NCI-H524 treated with DMSO at 0.1 percent for 48 hours (cell line): Measurements from ENCODE around the gene OR4Q3.
"Not testable (repeated sequence)": the region's sequence is repeated elsewhere in the genome, so short reads cannot be mapped to it uniquely, and the experiment has no call there.

Experiments
- DNase-seq: peaks from one replicate; lab custom pipeline; 2025; lab: John Stamatoyannopoulos, UW

The OR4Q3 gene

DNA sequence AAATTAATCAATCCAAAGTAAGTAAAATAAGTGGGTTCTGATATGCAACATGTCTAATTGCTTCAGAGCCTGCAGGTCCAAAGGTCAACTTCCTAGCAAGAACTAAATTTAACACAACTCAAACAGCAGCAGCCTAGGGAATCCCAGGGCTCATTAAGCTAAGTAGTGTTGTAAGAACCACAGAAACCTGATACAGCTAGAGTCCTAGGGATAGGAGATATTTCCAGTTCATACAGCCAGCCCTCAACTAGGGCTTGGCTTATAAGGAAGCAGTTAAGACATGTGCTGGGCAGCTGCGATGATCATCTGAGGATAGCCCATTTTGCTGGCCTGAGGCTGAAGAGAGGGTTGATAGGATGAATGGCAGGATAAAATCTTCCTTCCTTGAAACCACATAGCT lies at the start of gene OR4Q3:
OR4Q3 (plus strand) TSS at position 316 of the 400 bp plus-strand sequence.
- DNase-seq, result no peak

DNA sequence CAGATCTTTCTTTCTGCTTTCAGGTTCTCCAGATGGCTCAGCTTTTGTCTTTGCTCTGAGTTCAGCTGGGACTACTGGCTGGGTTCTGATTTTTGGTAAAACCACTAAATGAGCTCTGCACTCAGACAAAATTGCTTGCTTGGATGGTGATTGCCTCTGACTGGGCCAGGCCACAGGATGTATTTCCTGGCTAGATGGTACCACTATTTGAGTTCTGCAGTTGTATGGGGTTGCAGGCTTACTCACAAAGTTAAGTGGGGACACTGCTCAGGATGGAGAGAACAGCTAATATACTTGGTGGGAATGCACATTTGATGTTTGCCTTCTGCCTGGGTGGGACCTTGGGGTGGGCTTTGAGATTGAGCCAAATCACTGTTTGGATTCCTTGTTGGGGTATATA lies 14.0 kb upstream of the OR4Q3 start:
- DNase-seq, result no peak

DNA sequence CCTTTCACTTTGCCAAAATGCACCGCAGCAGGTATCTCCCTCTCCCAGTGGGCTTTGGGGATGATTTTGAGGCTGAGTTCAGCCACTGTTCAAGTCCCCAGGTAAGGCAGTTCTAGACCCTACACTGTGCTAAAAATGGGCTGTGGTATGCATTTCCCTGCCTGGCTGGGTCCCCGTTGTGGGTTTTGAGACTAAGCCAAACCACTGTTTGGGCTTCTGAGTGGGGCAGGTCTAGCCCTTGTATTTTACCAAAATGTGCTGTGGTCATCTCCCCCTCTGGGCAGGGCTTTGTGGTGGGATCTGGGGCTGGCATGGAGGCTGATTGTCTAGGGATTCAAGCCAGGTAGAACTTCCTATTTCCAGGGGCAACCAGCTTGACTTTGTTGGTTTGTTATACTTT lies 13.6 kb upstream of the OR4Q3 start:
- no peak for DNase-seq

DNA sequence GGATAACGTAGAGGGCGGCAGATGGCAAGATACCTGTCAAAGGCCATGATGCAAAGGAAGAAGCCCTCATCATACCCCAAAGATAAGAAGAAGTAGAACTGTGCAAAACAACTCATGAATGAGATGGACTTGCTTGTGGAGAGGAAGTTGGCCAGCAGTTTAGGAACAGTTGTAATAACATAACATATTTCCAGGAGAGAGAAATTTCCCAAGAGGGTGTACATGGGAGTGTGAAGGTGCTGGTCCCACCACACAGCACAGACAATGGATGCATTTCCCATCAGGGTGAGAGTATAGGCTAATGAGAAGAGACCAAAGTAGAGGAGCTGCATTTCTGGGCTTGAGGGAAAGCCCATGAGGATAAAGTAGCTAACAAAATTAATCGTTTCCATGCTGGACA lies 9.5 kb upstream of the OR4Q3 start:
- DNase-seq, result not testable (repeated sequence)

DNA sequence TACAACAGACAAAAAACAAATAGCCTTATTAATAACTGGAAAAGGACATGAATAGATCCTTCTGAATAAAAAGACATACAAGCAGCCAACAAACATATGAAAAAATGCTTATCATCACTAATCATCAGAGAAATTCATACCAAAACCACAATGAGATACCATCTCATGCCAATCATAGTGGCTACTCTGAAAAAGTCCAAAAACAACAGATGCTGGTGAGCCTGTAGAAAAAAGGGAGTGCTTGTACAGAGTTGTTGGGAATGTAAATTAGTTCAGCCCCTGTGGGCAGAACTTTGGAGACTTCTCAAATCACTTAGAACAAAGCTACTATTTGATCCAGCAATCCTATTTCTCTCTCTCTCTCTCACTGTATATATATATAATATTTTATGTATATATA lies 8.9 kb downstream of the OR4Q3 start:
- DNase-seq, result not testable (repeated sequence)

DNA sequence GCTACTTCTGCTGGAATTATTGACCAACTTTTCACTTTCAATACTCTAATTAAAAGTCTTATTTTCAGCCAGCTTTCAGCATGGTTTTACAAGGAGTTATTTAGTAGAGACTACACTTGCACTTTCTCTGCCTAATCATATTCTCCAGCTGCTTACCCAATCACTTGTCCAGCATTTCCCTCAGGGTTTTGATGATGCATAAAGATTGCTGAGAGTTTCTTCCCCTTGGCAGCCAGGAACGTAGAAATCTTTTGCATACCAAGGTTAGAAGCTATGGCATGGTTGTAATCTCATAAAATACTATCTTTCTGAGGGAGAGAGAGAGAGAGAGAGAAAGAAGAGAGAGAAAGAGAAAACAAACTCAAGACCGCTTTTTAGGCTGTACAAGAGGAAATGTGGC lies 10.8 kb downstream of the OR4Q3 start:
- no peak for DNase-seq

DNA sequence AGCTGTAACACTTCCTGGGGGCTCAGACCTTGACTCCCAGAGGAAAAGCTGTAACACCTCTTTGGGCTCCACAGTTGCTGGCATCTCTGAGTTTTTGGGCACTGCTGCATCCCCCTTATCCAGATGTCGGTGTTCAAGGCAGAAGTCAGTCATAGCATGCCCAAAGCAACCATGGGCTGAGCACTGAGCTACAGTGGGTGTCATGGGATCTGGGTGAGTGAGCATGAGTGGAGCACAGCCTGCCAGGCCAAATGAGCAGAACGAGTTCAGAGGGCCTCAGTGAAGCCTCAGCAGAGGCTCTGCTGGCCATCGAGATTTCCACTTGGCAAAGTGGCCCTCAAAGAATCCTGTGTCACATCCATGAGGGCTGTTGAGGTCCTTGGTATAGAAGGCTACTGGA lies 28.1 kb downstream of the OR4Q3 start:
- DNase-seq, result not testable (repeated sequence)

DNA sequence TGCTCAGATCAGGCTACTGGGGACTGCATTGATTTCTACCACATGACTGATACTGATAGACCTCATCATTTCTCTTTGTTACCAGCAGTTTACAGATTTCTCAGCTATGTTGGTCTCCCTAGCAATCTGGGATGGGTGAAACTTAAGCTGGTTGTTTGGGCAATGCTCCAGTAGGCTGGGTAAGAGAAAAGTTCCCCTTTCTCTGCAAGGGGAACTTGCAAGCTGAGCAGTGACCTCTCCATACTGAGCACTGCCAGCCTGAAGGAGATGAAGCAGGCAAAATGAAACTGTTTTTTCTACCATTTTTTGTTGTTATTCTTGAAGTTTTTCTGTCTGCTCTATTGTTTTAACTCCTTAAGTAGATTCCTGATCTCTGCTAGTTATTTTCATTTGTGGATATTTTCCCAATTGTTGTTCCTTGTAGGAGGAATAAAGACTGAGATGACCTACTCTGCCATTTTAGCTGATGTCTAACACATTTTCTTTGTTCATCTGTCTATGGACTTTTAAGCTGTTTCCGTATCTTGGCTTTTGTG lies 28.6 kb downstream of the OR4Q3 start:
- DNase-seq, result no peak

DNA sequence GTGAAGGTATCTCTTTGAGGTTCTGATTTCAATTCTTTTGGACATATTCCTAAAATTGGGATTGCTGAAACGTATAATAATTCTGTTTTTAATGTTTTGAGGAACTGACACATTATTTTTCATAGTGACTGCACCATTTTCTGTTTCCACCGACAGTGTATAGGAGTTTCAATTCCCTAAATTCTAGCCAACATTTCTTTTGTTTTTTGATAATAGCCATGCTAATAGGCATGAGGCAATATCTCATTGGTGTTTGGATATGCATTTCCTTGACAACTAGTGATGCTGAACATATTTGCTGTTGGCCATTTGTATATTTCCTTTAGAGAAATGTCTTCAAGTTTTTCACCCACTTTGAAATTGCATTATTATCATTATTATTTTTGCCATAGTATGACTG lies 29.1 kb downstream of the OR4Q3 start:
- DNase-seq, result not testable (repeated sequence)

DNA sequence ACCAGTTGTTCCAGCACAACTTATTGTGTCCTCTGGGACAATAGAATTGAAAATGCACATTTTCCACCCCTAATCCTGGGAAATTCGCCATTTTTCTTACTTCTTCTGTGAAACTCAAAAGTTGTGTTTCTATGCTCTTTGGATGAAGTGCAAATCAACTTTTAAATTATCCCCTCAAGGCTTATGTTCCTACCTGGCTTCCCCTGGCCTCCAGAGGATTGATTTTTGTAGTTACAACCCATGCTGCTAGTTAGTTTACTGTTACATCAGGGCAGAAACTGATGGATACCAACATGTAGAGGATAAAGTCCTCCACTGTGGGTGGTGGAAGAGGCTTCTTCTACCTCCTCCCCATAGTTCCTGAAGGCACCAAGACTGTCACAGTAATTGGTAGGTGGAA lies 29.8 kb downstream of the OR4Q3 start, which contains the start of gene OR4M1:
OR4M1 (plus strand) TSS at position 301 of the 400 bp plus-strand sequence. CDS start 6,819 bp downstream, outside the sequence.
- DNase-seq, result not testable (repeated sequence)

DNA sequence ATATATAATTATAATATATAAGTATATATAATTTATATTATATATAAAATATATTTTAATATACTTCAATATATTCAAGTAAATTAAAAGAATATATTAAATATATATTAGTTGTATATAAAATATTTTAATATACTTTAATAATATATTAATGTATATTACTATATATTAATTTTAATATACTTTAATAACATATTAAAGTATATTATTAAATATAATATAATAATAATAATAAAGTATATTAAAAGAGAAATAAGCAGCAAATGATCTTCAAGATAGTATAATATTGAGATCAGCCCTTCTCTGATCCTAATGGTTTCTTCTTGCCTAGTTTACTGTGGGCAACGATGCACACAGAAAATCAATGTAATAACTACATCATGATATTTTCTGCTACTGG lies 32.2 kb downstream of the OR4Q3 start:
- DNase-seq, result no peak

DNA sequence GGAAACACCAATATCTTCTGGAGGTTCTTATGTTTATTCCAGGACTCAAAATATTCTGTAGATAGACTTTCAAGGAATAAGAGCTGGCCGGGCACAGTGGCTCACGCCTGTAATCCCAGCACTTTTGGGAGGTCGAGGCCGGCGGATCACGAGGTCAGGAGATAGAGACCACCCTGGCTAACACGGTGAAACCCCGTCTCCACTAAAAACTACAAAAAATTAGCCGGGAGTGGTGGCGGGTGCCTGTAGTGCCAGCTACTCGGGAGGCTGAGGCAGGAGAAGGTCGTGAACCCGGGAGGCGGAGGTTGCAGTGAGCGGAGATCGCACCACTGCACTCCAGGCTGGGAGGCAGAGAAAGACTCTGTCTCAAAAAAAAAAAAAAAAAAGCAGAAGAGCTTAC lies 42.5 kb downstream of the OR4Q3 start:
- DNase-seq, result not testable (repeated sequence)

DNA sequence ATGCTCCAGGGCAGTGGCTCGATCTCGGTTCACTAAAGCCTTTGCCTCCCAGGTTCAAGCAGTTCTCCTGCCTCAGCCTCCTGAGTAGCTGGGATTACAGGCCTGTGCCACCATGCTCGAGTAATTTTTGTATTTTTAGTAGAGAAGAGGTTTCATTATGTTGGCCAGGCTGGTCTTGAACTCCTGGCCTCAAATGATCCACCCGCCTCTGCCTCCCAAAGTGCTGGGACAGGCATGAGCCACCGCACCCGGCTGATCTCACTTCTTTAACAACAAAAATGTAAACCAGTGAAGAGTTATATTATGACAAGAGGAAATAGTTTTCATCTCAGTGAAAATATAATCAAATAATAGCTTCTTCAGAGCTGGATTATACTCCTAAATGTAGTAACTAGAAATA lies 43.9 kb downstream of the OR4Q3 start:
- not testable (repeated sequence) for DNase-seq

DNA sequence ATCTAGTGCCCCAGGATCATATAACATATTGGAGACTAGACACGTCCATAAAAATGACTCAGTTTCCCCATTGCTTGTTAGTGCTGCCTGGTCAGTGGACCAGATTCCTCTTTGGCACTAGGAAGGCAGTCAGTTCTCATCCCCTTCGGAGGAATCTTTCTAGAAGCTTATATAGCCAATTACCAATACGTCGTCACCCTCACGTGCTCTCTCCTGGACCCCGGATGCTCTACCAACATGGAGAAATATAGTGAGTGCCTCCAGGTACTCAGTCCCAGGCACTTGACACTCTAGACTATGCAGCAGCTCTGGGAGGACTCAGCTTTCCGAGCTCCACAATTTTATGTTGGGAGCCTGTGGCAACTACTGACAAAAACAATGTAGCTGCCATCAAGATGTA lies 44.8 kb downstream of the OR4Q3 start:
- DNase-seq, result not testable (repeated sequence)

DNA sequence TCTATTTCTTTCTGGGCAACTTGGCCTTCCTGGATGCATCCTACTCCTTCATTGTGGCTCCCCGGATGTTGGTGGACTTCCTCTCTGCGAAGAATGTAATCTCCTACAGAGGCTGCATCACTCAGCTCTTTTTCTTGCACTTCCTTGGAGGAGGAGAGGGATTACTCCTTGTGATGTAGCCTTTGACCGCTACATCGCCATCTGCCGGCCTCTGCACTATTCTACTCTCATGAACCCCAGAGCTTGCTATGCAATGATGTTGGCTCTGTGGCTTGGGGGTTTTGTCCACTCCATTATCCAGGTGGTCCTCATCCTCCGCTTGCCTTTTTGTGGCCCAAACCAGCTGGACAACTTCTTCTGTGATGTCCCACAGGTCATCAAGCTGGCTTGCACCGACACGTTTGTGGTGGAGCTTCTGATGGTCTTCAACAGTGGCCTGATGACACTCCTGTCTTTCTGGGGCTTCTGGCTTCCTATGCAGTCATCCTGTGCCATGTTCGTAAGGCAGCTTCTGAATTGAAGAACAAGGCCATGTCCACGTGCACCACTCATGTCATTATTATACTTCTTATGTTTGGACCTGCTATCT lies 53.2 kb downstream of the OR4Q3 start:
- DNase-seq, result not testable (repeated sequence)
